Gastroesophageal sphincter (tissue), 4 donors: ENCODE measurements around the gene YWHAB. TPM values are rescaled to one million over a fixed set of nuclear protein-coding genes. Genes with fewer than 3 reads are reported as not detected.

Experiments used
- ATAC-seq: fragments of 150-250 bp; one replicate; pipeline ENCODE4 v1.9.1; 2016; ENCODE audit warnings: mild to moderate bottlenecking, moderate library complexity
- H3K27ac ChIP-seq, 4 donors: fragments of 200-600 bp; sonication (generic) in 3 of 4; 1 replicate in 3 of 4; 2 replicates in 1 of 4; pipeline ENCODE4 v1.5.1; 2016 to 2019
- H3K27me3 ChIP-seq: fragments of 200-600 bp; sonication (generic); one replicate; pipeline ENCODE4 v1.5.1; 2019
- H3K36me3 ChIP-seq, 2 donors: fragments of 200-600 bp; sonication (generic); one replicate each; pipeline ENCODE4 v1.5.1; 2019; ENCODE audit warnings: control low read depth in 1 of 2
- H3K4me1 ChIP-seq, 3 donors: fragments of 200-600 bp; sonication (generic); 1 replicate in 2 of 3; 2 replicates in 1 of 3; pipeline ENCODE4 v1.5.1; 2016 to 2019; ENCODE audit warnings: control low read depth in 2 of 3
- H3K4me3 ChIP-seq, 2 donors: fragments of 200-600 bp; sonication (generic); one replicate each; pipeline ENCODE4 v1.5.1; 2019; ENCODE audit warnings: mild to moderate bottlenecking in 1 of 2, moderate library complexity in 1 of 2
- H3K9me3 ChIP-seq, 3 donors: fragments of 200-600 bp; sonication (generic); one replicate each; pipeline ENCODE4 v1.5.1; 2017 to 2019; ENCODE audit warnings: control low read depth in 2 of 3
- EP300 ChIP-seq: sonication (generic); formaldehyde crosslinking; IDR thresholded peaks from one replicate; pipeline ENCODE4 v1.6.1; 2017; ENCODE audit warnings: antibody characterized with exemption, mild to moderate bottlenecking
- POLR2A ChIP-seq, 2 donors: fragments of 450-650 bp; IDR thresholded peaks; one replicate each; pipeline ENCODE4 v1.6.1; 2017; ENCODE audit warnings: antibody characterized with exemption in 2 of 2, mild to moderate bottlenecking in 2 of 2, moderate library complexity in 1 of 2
- POLR2AphosphoS5 ChIP-seq: sonication (generic); formaldehyde crosslinking; IDR thresholded peaks from one replicate; pipeline ENCODE4 v1.6.1; 2017; ENCODE audit warnings: antibody characterized with exemption
- WGBS, 2 donors: methylation state at CpG; one replicate each; pipeline ENCODE4 v1.1.5; 2018; ENCODE audit warnings: low coverage in 1 of 2; 5-methylcytosine and 5-hydroxymethylcytosine counted together
- total RNA-seq, 4 donors: library from RNA; depleted of rRNA; stranded (reverse); fragments of >200 nt; gene quantifications; one replicate each; pipeline ENCODE4 v1.1.0, GENCODE V29; 2016
- TF ChIP-seq, protein P1 (sequence below), 4 experiments: fragments of 200-600 bp in 2 of 4; fragments of 450-650 bp in 2 of 4; sonication (generic) in 1 of 4; IDR thresholded peaks; one replicate each; pipeline ENCODE4 v1.5.1; 2017 to 2019; ENCODE audit warnings: antibody characterized with exemption in 4 of 4, mild to moderate bottlenecking in 2 of 4, moderate library complexity in 2 of 4

YWHAB gene
- total RNA-seq, 4 donors from 2014 or later = 127 to 143 (median 135) TPM

DNA sequence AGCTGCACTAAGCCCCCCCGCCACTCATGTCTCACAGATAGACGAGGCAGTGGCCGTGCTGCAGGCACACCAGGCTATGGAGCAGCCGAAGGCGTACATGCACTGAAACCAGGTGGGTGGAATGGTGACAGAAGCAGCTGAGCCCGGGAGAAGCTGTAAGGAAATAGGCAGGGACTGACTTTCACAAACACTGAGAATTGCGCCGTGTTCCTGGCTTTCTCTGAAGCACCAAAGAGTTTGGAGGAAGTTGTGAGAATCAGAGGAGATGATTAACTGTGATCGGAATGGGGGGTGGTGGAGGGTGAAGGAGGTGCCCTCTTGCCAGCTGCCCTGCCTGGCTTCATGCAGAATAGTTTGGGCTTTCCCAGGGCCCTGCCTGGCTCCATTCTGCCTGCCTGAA, 53.1 kb downstream of the YWHAB start:
- Histone ChIP-seq H3K27ac (no peak overlapping the region), H3K9me3 (no peaks in the 10 kb centered on the region), H3K4me3 (no peak overlapping the region), H3K27me3 (no peaks in the 10 kb centered on the region), H3K36me3 (peaks cover 0 to 78% of the 10 kb centered on the region in 2 donors), H3K4me1 (no peaks in the 10 kb centered on the region)
- TF ChIP-seq POLR2AphosphoS5 (no peak), EP300 (no peak), POLR2A (IDR thresholded peaks at IDR 0.05) (no peak)
- TF ChIP-seq, protein P1, sequence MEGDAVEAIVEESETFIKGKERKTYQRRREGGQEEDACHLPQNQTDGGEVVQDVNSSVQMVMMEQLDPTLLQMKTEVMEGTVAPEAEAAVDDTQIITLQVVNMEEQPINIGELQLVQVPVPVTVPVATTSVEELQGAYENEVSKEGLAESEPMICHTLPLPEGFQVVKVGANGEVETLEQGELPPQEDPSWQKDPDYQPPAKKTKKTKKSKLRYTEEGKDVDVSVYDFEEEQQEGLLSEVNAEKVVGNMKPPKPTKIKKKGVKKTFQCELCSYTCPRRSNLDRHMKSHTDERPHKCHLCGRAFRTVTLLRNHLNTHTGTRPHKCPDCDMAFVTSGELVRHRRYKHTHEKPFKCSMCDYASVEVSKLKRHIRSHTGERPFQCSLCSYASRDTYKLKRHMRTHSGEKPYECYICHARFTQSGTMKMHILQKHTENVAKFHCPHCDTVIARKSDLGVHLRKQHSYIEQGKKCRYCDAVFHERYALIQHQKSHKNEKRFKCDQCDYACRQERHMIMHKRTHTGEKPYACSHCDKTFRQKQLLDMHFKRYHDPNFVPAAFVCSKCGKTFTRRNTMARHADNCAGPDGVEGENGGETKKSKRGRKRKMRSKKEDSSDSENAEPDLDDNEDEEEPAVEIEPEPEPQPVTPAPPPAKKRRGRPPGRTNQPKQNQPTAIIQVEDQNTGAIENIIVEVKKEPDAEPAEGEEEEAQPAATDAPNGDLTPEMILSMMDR (IDR thresholded peaks at IDR 0.05) = no peak
- no peak for ATAC-seq
- 61 to 85% methylated on average over 3 to 5 of the region's 9 CpGs for WGBS, 2 donors

DNA sequence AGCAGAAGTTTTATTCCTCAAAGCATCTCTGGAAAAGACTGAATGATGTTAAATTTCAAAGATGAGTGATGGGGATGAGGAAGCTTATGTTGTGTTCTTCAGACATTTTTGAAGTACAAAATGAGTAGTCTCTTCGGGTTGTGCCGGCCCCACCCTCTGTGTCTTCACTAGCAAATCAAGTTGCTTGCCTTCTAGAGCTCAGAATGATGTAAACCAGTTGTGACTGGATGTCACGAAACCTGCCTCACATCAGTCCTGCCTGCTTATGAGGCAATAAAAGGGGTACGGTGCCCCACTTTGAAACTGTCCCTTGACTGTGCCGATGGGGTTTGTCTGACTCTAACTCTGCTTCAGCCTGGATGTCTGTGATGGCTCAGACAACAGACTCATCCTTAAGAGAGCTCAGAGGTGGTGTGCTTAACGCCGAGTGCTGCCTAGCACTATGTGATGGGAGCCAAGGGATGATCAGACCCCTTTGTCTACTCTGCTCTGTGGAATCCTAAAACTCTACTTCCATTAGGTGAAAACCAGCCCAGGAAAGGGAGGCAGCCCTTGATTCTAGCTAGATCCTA, 55.7 kb downstream of the YWHAB start:
- Histone ChIP-seq H3K9me3 (no peaks in the 10 kb centered on the region), H3K4me3 (no peak overlapping the region), H3K4me1 (no peaks in the 10 kb centered on the region), H3K27me3 (no peaks in the 10 kb centered on the region), H3K36me3 (peaks cover 0 to 96% of the 10 kb centered on the region in 2 donors), H3K27ac (no peak overlapping the region)
- ATAC-seq = no peak
- WGBS, 2 donors = 84 to 90% methylated on average over 4 to 5 of the region's 7 CpGs
- TF ChIP-seq EP300 = no peak
- TF ChIP-seq, protein P1 (IDR thresholded peaks at IDR 0.05) = no peak
- no peak for TF ChIP-seq POLR2AphosphoS5
- TF ChIP-seq POLR2A (IDR thresholded peaks at IDR 0.05) = no peak

DNA sequence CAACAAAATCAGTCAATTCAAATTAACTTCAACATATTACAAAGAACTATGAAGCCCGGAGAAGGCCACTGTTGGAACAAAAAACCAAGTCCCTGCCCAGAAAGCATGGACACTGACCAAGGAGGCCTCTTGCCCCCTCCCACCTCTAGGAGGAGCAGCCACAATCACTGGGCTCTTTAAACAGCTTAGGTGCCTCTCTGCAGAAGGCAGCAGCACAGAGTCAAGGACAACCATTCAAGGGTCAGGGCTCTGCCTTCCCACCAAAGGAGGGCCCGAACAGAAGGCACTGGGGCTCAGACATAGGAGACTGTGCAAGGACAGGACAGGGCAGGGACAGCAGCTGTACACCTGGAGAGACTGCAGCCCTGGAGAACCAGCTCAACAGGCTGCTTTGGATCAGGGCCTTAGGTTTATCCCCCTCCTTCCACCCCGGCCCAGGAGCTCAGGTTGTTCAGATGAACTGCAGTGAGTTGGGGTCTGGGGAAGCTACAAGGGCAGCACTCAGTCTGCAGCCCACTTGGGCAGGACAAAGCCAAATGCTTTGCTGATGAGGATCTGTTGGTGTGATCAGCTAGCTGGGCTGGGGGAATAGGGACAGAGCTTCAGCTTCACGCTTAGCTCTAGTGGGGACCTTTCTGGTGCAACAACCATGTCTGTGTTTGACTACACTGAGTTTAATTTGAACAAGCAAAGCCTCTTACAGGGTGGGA, 56.9 kb downstream of the YWHAB start:
- H3K4me1 ChIP-seq = no peaks in the 10 kb centered on the region
- H3K9me3 ChIP-seq = no peaks in the 10 kb centered on the region
- ATAC-seq = no peak
- TF ChIP-seq, protein P1 (IDR thresholded peaks at IDR 0.05) = no peak
- TF ChIP-seq POLR2A (IDR thresholded peaks at IDR 0.05) (no peak), EP300 (no peak), POLR2AphosphoS5 (no peak)
- no peak overlapping the region for H3K4me3 ChIP-seq
- H3K27ac ChIP-seq = no peak overlapping the region
- H3K36me3 ChIP-seq = peaks cover 0 to 96% of the 10 kb centered on the region in 2 donors
- H3K27me3 ChIP-seq = no peaks in the 10 kb centered on the region
- WGBS, 2 donors = 57% methylated on average over 1 of the region's 4 CpGs; no CpG with 5 or more reads in 1 of the 2 donors

DNA sequence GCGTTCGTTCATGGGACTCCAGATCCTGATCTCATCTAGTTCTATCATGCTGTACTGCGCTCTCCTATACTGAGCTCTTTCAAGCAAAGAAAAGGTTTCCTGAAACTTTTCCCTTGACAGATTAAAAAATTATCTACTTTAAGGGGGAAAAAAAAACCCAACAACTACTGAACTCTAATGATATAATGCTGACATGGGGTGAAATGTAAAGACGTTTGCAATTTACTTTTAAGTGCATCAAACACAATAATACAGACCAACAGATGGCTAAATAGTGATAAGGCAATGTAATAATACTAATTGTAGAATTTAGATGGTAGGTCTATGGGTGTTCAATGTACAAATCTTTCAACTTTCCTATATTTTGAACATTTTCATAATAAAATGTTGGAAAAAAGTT, 58.3 kb downstream of the YWHAB start:
- peaks cover 0 to 99% of the 10 kb centered on the region in 2 donors for H3K36me3 ChIP-seq
- ATAC-seq = no peak
- no peaks in the 10 kb centered on the region for H3K9me3 ChIP-seq
- H3K27me3 ChIP-seq = no peaks in the 10 kb centered on the region
- TF ChIP-seq, protein P1 (IDR thresholded peaks at IDR 0.05) = no peak
- no peak for TF ChIP-seq POLR2A (IDR thresholded peaks at IDR 0.05)
- no peak for TF ChIP-seq POLR2AphosphoS5
- TF ChIP-seq EP300 = no peak
- 84 to 93% methylated on average over 2 to 4 of the region's 4 CpGs for WGBS, 2 donors
- H3K4me1 ChIP-seq = no peaks in the 10 kb centered on the region
- H3K27ac ChIP-seq = no peak overlapping the region
- no peak overlapping the region for H3K4me3 ChIP-seq

DNA sequence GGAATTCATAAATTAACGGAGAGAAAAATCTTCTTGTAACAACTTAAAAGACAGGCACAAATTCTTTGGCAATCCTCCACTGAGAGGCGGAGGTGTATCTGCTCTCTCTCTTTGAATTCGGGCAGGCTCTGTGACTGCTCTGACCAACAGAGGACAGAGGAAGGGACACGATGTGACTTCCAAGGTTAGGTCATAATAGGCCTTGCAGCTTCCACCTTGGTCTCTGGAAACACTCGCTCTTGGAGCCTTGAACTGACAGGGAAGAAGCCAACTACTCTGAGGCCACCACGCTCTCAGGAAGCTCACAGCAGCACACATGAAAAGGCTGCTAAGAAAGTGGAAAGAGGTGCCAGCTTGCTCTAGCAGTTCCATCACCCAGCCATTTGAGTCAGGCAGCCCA, 59.8 kb downstream of the YWHAB start:
- no peaks in the 10 kb centered on the region for H3K27me3 ChIP-seq
- 68 to 73% methylated on average over 3 to 5 of the region's 6 CpGs for WGBS, 2 donors
- H3K4me3 ChIP-seq = no peak overlapping the region
- H3K36me3 ChIP-seq = peaks cover 0 to 100% of the 10 kb centered on the region in 2 donors
- TF ChIP-seq EP300 (no peak), POLR2A (IDR thresholded peaks at IDR 0.05) (no peak), POLR2AphosphoS5 (no peak)
- TF ChIP-seq, protein P1 (IDR thresholded peaks at IDR 0.05) = no peak
- H3K4me1 ChIP-seq = no peaks in the 10 kb centered on the region
- ATAC-seq = no peak
- no peak overlapping the region for H3K27ac ChIP-seq
- no peaks in the 10 kb centered on the region for H3K9me3 ChIP-seq
